Activated B cell treated with CpG ODN at 0.5 μM for 24 hours (primary cell): Measurements from ENCODE around the gene REG3G. TPM values are rescaled to one million over a fixed set of nuclear protein-coding genes. Genes with fewer than 3 reads are reported as not detected.

Experiments used
- ATAC-seq: fragments of 200-7000 bp; cut with Tn5 transposase; one replicate; pipeline ENCODE4 v1.10.0; 2021; ENCODE audit warnings: low read depth, mild to moderate bottlenecking, moderate library complexity
- CTCF ChIA-PET: fragments of 350-600 bp; sonication (Branson Sonifier 250); formaldehyde crosslinking; loops from one replicate; lab custom pipeline; 2021; ENCODE audit warnings: antibody characterized with exemption; lab: Charles Lee
- POLR2A ChIA-PET: fragments of 350-600 bp; sonication (Branson Sonifier 250); formaldehyde crosslinking; loops from one replicate; lab custom pipeline; 2021; ENCODE audit warnings: antibody characterized with exemption; lab: Charles Lee
- DNase-seq: peaks from one replicate; pipeline ENCODE4 v3.0.0; 2022
- H3K27ac Mint-ChIP-seq: one replicate; pipeline ENCODE4 v1.8.0; 2020; ENCODE audit warnings: mixed read lengths
- H3K27me3 Mint-ChIP-seq: one replicate; pipeline ENCODE4 v1.8.0; 2021; ENCODE audit warnings: mixed read lengths
- H3K36me3 Mint-ChIP-seq: one replicate; pipeline ENCODE4 v1.8.0; 2021; ENCODE audit warnings: low read depth, mixed read lengths
- H3K4me1 Mint-ChIP-seq: one replicate; pipeline ENCODE4 v1.8.0; 2021; ENCODE audit warnings: mixed read lengths
- H3K4me3 Mint-ChIP-seq: one replicate; pipeline ENCODE4 v1.8.0; 2020; ENCODE audit warnings: mild to moderate bottlenecking, mixed read lengths
- H3K9me3 Mint-ChIP-seq: one replicate; pipeline ENCODE4 v1.8.0; 2020; ENCODE audit warnings: mixed read lengths
- CTCF ChIP-seq: fragments of 200-600 bp; IDR thresholded peaks from one replicate; pipeline ENCODE4 v1.8.0; 2022; ENCODE audit warnings: antibody characterized with exemption, mild to moderate bottlenecking
- intact Hi-C: fragments of 100-400 bp; cut with micrococcal nuclease; formaldehyde crosslinking; loops from one replicate; pipeline ENCODE4 v1.15.1; 2024
- total RNA-seq: library from RNA; stranded (reverse); gene quantifications from 2 replicates; pipeline ENCODE4 v1.2.3, GENCODE V29; 2022

REG3G gene
- total RNA-seq, 1 donor from 2014 or later, result not detected

GRCh38 chr2:79000008-79000576 lies 25.4 kb upstream of the REG3G start:
- H3K27me3 Mint-ChIP-seq, result peaks cover under 1% of the 10 kb centered on the region
- intact Hi-C loops, result no loop called here
- H3K9me3 Mint-ChIP-seq, result no peaks in the 10 kb centered on the region
- H3K36me3 Mint-ChIP-seq, result no peaks in the 10 kb centered on the region
- TF ChIP-seq CTCF, result no peak
- ChIA-PET CTCF (no interaction called here), POLR2A (no interaction called here)
- ATAC-seq, result no peak
- no peak for DNase-seq
- H3K4me3 Mint-ChIP-seq, result no peak overlapping the region
- no peaks in the 10 kb centered on the region for H3K4me1 Mint-ChIP-seq
- no peak overlapping the region for H3K27ac Mint-ChIP-seq

- no peaks in the 10 kb centered on the region for H3K4me1 Mint-ChIP-seq
- no peaks in the 10 kb centered on the region for H3K36me3 Mint-ChIP-seq
- no peaks in the 10 kb centered on the region for H3K9me3 Mint-ChIP-seq
- no peaks in the 10 kb centered on the region for H3K27me3 Mint-ChIP-seq
- H3K4me3 Mint-ChIP-seq, result no peak overlapping the region
- ChIA-PET CTCF (no interaction called here), POLR2A (no interaction called here)
- H3K27ac Mint-ChIP-seq, result no peak overlapping the region
- intact Hi-C loops, result no loop called here
- TF ChIP-seq CTCF, result no peak
- no peak for DNase-seq
- ATAC-seq, result no peak
Observed at GRCh38 chr2:79001285-79001684, 24.2 kb upstream of the REG3G start.

- Mint-ChIP-seq H3K36me3 (no peaks in the 10 kb centered on the region), H3K4me1 (no peaks in the 10 kb centered on the region), H3K27ac (no peak overlapping the region), H3K27me3 (no peaks in the 10 kb centered on the region), H3K4me3 (no peak overlapping the region), H3K9me3 (no peaks in the 10 kb centered on the region)
- ATAC-seq (no peak), DNase-seq (no peak)
- POLR2A ChIA-PET, result no interaction called here
- CTCF ChIA-PET, result interaction anchor here (0.6 kb wide), 1 partner anchor 17 kb away, joined by 3 read pairs; no protein-coding TSS in a partner anchor
- TF ChIP-seq CTCF, result no peak
- intact Hi-C loops, result no loop called here
Observed at GRCh38 chr2:79004680-79005079, 20.8 kb upstream of the REG3G start.

GRCh38 chr2:79005216-79005615 lies 20.3 kb upstream of the REG3G start:
- no peak for TF ChIP-seq CTCF
- Mint-ChIP-seq H3K27ac (no peak overlapping the region), H3K4me3 (no peak overlapping the region), H3K4me1 (no peaks in the 10 kb centered on the region), H3K27me3 (no peaks in the 10 kb centered on the region), H3K36me3 (no peaks in the 10 kb centered on the region), H3K9me3 (no peaks in the 10 kb centered on the region)
- DNase-seq (no peak), ATAC-seq (no peak)
- CTCF ChIA-PET, result interaction anchor here (0.6 kb wide), 1 partner anchor 16 kb away, joined by 3 read pairs; no protein-coding TSS in a partner anchor
- intact Hi-C loops, result no loop called here
- POLR2A ChIA-PET, result no interaction called here

GRCh38 chr2:79009388-79009787 lies 16.1 kb upstream of the REG3G start:
- Mint-ChIP-seq H3K4me3 (no peak overlapping the region), H3K4me1 (peaks cover 2% of the 10 kb centered on the region)

More at GRCh38 chr2:79009388-79009787, 16.1 kb upstream of the REG3G start:
- intact Hi-C loops, result no loop called here
- Mint-ChIP-seq H3K9me3 (no peaks in the 10 kb centered on the region), H3K36me3 (no peaks in the 10 kb centered on the region), H3K27me3 (no peaks in the 10 kb centered on the region), H3K27ac (no peak overlapping the region)
- CTCF ChIA-PET, result no interaction called here
- POLR2A ChIA-PET, result no interaction called here
- no peak for TF ChIP-seq CTCF
- DNase-seq (no peak), ATAC-seq (no peak)
